Endothelial cell of umbilical vein (primary cell): Measurements from ENCODE around the gene CCHCR1. TPM values are rescaled to one million over a fixed set of nuclear protein-coding genes. Genes with fewer than 3 reads are reported as not detected.

Experiments used
- BruUV-seq: library from RNA; stranded (reverse); fragments of 400-500 nt; replicated peaks from 2 replicates; lab custom pipeline; 2021; lab: Mats Ljungman, UMichigan
- CTCF ChIA-PET: fragments of 300-600, 350-600 bp; sonication (Branson Sonifier 250); formaldehyde crosslinking; loops from one replicate; lab custom pipeline; 2021; ENCODE audit warnings: antibody characterized with exemption, inconsistent platforms; lab: Charles Lee
- POLR2A ChIA-PET: fragments of 300-600, 350-600 bp; sonication (Branson Sonifier 250); formaldehyde crosslinking; loops from one replicate; lab custom pipeline; 2021; ENCODE audit warnings: antibody characterized with exemption, inconsistent platforms; lab: Charles Lee
- DNase-seq: peaks from one replicate; pipeline ENCODE4 v3.0.0-alpha.2; 2011; ENCODE audit warnings: low read depth, low spot score
- FAIRE-seq: peaks from 2 replicates; lab custom pipeline; 2011; peaks lifted over from hg19 to GRCh38; lab: Jason Lieb, UNC
- H2AFZ ChIP-seq: 2 replicates; pipeline ENCODE4 v1.6.0; 2012; ENCODE audit warnings: low read depth, low read length, control low read depth, inconsistent platforms
- H3K27ac ChIP-seq: 2 replicates; pipeline ENCODE4 v1.5.1; 2011; ENCODE audit warnings: low read depth, mild to moderate bottlenecking, control low read depth, low read length, moderate library complexity; ENCODE audit not compliant: insufficient read depth
- H3K27me3 ChIP-seq, 2 experiments: 2 replicates each; pipeline versions ENCODE4 v1.6.0 to v1.6.1; 2011; ENCODE audit warnings: low read length in 2 of 2, mixed read lengths in 1 of 2; ENCODE audit not compliant: control insufficient read depth in 2 of 2, insufficient read depth in 2 of 2
- H3K36me3 ChIP-seq, 2 experiments: 2 replicates in 1 of 2; 3 replicates in 1 of 2; pipeline ENCODE4 v1.5.1; 2011; ENCODE audit warnings: low read length in 2 of 2, mild to moderate bottlenecking in 1 of 2, moderate library complexity in 1 of 2; ENCODE audit not compliant: control insufficient read depth in 2 of 2, insufficient read depth in 2 of 2; ENCODE audit errors: extremely low read depth in 1 of 2
- H3K4me1 ChIP-seq: 3 replicates; pipeline ENCODE4 v1.5.1; 2011; ENCODE audit warnings: mild to moderate bottlenecking, low read length; ENCODE audit not compliant: control insufficient read depth, insufficient read depth; ENCODE audit errors: extremely low read depth
- H3K4me2 ChIP-seq: 2 replicates; pipeline ENCODE4 v1.6.1; 2011; ENCODE audit warnings: low read length, control low read depth, mixed read lengths; ENCODE audit not compliant: insufficient read depth
- H3K4me3 ChIP-seq, 3 experiments: fragments of 200-600 bp in 1 of 3; sonication (generic), shearing (Covaris generic) in 1 of 3; replicated peaks in 1 of 3; 2 replicates each; pipeline ENCODE4 v1.5.1; 2011 to 2016; ENCODE audit warnings: control low read depth in 3 of 3, low read length in 3 of 3, mild to moderate bottlenecking in 2 of 3, inconsistent platforms in 1 of 3, low read depth in 1 of 3, moderate library complexity in 1 of 3; ENCODE audit not compliant: insufficient read depth in 1 of 3
- H3K79me2 ChIP-seq: 2 replicates; pipeline ENCODE4 v1.6.0; 2012; ENCODE audit warnings: low read length, inconsistent platforms; ENCODE audit not compliant: control insufficient read depth, insufficient read depth
- H3K9ac ChIP-seq: replicated peaks from 2 replicates; pipeline ENCODE3; 2011; ENCODE audit warnings: low read length, control low read depth; ENCODE audit not compliant: insufficient read depth; ENCODE audit errors: extremely low read depth
- H3K9me1 ChIP-seq: replicated peaks from 3 replicates; pipeline ENCODE4 v1.6.0; 2011; ENCODE audit warnings: mild to moderate bottlenecking, low read length; ENCODE audit not compliant: control insufficient read depth, insufficient read depth; ENCODE audit errors: extremely low read depth
- H3K9me3 ChIP-seq: replicated peaks from 2 replicates; pipeline ENCODE4 v1.5.1; 2012; ENCODE audit warnings: low read length, inconsistent platforms; ENCODE audit not compliant: control insufficient read depth, insufficient read depth
- H4K20me1 ChIP-seq: replicated peaks from 2 replicates; pipeline ENCODE3; 2011; ENCODE audit warnings: mild to moderate bottlenecking, low read length; ENCODE audit not compliant: control insufficient read depth, insufficient read depth; ENCODE audit errors: extremely low read depth
- CTCF ChIP-seq, 2 donors: IDR thresholded peaks; 1 replicate in 1 of 2; 2 replicates in 1 of 2; pipeline ENCODE4 v1.5.1; 2011; ENCODE audit warnings: low read length in 2 of 2, mild to moderate bottlenecking in 2 of 2, moderate library complexity in 2 of 2, control low read depth in 1 of 2, inconsistent platforms in 1 of 2, low read depth in 1 of 2; ENCODE audit not compliant: insufficient read depth in 1 of 2; ENCODE audit errors: extremely low read depth in 1 of 2
- EZH2 ChIP-seq: IDR thresholded peaks from 2 replicates; pipeline ENCODE4 v1.6.1; 2012; ENCODE audit warnings: borderline replicate concordance, low read depth, mild to moderate bottlenecking, moderate library complexity, low read length, inconsistent platforms; ENCODE audit not compliant: severe bottlenecking
- FOS ChIP-seq: IDR thresholded peaks from 2 replicates; pipeline ENCODE4 v1.6.1; 2011; ENCODE audit warnings: mild to moderate bottlenecking, low read length, moderate library complexity, borderline replicate concordance; ENCODE audit not compliant: insufficient read depth
- GATA2 ChIP-seq: IDR thresholded peaks from 2 replicates; pipeline ENCODE4 v1.7.0; 2011; ENCODE audit warnings: low read depth, mild to moderate bottlenecking, moderate library complexity, mixed read lengths, low read length; ENCODE audit not compliant: insufficient read length, insufficient read depth
- JUN ChIP-seq: IDR thresholded peaks from 2 replicates; pipeline ENCODE4 v1.6.1; 2011; ENCODE audit warnings: borderline replicate concordance, low read depth; ENCODE audit not compliant: insufficient read length, insufficient read depth
- MAX ChIP-seq: IDR thresholded peaks from 2 replicates; pipeline ENCODE4 v1.6.1; 2011; ENCODE audit not compliant: insufficient read depth, insufficient read length
- MYC ChIP-seq: IDR thresholded peaks from one replicate; pipeline ENCODE4 v1.6.1; 2011; ENCODE audit warnings: mild to moderate bottlenecking, low read depth, low read length
- POLR2A ChIP-seq: IDR thresholded peaks from 2 replicates; pipeline ENCODE4 v1.6.1; 2012; ENCODE audit warnings: low read depth, mild to moderate bottlenecking, control low read depth, low read length
- POLR2AphosphoS5 ChIP-seq: IDR thresholded peaks from 2 replicates; pipeline ENCODE4 v1.6.1; 2012; ENCODE audit warnings: low read depth, mild to moderate bottlenecking, control low read depth, low read length, moderate library complexity; ENCODE audit not compliant: insufficient read depth
- dilution Hi-C: fragments of 300-500 bp; cut with MboI; formaldehyde crosslinking; loops from one replicate; pipeline ENCODE4 v1.15.0; 2019; ENCODE audit warnings: low sequenced_read_pairs; ENCODE audit not compliant: extremely low pct_ligation_motif_present
- intact Hi-C: fragments of 100-400 bp; cut with micrococcal nuclease; formaldehyde crosslinking; loops from one replicate; pipeline ENCODE4 v1.10.0; 2022
- polyA plus RNA-seq, 4 experiments: library from polyadenylated mRNA; depleted of rRNA in 3 of 4; stranded (reverse) in 3 of 4; unstranded in 1 of 4; fragments of >200 nt; gene quantifications; 2 replicates each; pipeline versions ENCODE4 v1.2.1 to v1.2.3, GENCODE V29; 2011 to 2012; ENCODE audit warnings: missing spikeins in 1 of 4
- total RNA-seq: library from RNA; stranded (reverse); gene quantifications from 2 replicates; pipeline ENCODE4 v1.2.3, GENCODE V29; 2021

CCHCR1 gene
- total and polyA plus RNA-seq, 2 donors (not counting 3 experiments of a cell fraction or from before 2014, with no cell fraction given): 12.8 to 23.2 TPM

GRCh38 chr6:31103136-31103535 is 54.5 kb downstream of the CCHCR1 start:
- intact Hi-C loops: no loop called here
- Histone ChIP-seq H2AFZ (no peak overlapping the region), H3K4me1 (no peaks in the 10 kb centered on the region), H4K20me1 (no peaks in the 10 kb centered on the region), H3K27ac (no peak overlapping the region), H3K4me2 (no peak overlapping the region), H3K36me3 (no peaks in the 10 kb centered on the region), H3K9me3 (no peaks in the 10 kb centered on the region), H3K79me2 (no peaks in the 10 kb centered on the region), H3K9ac (no peak overlapping the region), H3K27me3 (peaks cover 0 to 3% of the 10 kb centered on the region in 2 experiments), H3K4me3 (no peak overlapping the region), H3K9me1 (no peaks in the 10 kb centered on the region)
- ChIA-PET CTCF (interaction anchor here (0.8 to 2.5 kb wide), 8 partner anchors 11 to 189 kb away, joined by 4 to 14 read pairs (median 6); partner anchors contain the start of genes C6orf15, PSORS1C1 and VARS2), POLR2A (no interaction called here)
- FAIRE-seq: no peak
- no TSS peak for BruUV-seq
- no peak for DNase-seq
- no peak for TF ChIP-seq CTCF (IDR thresholded peaks at IDR 0.05; ENCODE audit: extremely low read depth in 1 of 2, insufficient read depth in 1 of 2, low read depth in 1 of 2, low read length in 2 of 2)
- no peak for TF ChIP-seq MAX
- no peak for TF ChIP-seq POLR2A
- TF ChIP-seq EZH2: no peak
- TF ChIP-seq JUN: no peak
- no peak for TF ChIP-seq POLR2AphosphoS5
- no peak for TF ChIP-seq GATA2
- no peak for TF ChIP-seq MYC
- TF ChIP-seq FOS: no peak
- dilution Hi-C loops: no loop called here
